Endothelial cell (in vitro differentiated cells): ENCODE results near the gene RFPL4A. TPM values are rescaled to one million over a fixed set of nuclear protein-coding genes. Genes with fewer than 3 reads are reported as not detected.
"Not testable (repeated sequence)": the region's sequence is repeated elsewhere in the genome, so short reads cannot be mapped to it uniquely, and the experiment has no call there.

Experiments used
- DNase-seq: peaks from one replicate; pipeline ENCODE4 v3.0.0; 2021; ENCODE audit warnings: low spot score
- H3K27ac Mint-ChIP-seq: one replicate; pipeline ENCODE4 v1.8.0; 2021; ENCODE audit warnings: mixed read lengths, inconsistent platforms; ENCODE audit not compliant: unreplicated experiment
- H3K27me3 Mint-ChIP-seq: one replicate; pipeline ENCODE4 v1.8.0; 2021; ENCODE audit warnings: mild to moderate bottlenecking, moderate library complexity, mixed read lengths, inconsistent platforms; ENCODE audit not compliant: unreplicated experiment
- H3K36me3 Mint-ChIP-seq: one replicate; pipeline ENCODE4 v1.8.0; 2021; ENCODE audit warnings: mild to moderate bottlenecking, low read depth, mixed read lengths, inconsistent platforms; ENCODE audit not compliant: unreplicated experiment
- H3K4me1 Mint-ChIP-seq: one replicate; pipeline ENCODE4 v1.8.0; 2021; ENCODE audit warnings: mild to moderate bottlenecking, mixed read lengths, inconsistent platforms; ENCODE audit not compliant: unreplicated experiment
- H3K4me3 Mint-ChIP-seq: one replicate; pipeline ENCODE4 v1.8.0; 2021; ENCODE audit warnings: mild to moderate bottlenecking, mixed read lengths, inconsistent platforms; ENCODE audit not compliant: unreplicated experiment
- H3K9me3 Mint-ChIP-seq: one replicate; pipeline ENCODE4 v1.8.0; 2021; ENCODE audit warnings: mixed read lengths, inconsistent platforms; ENCODE audit not compliant: unreplicated experiment
- CTCF ChIP-seq: fragments of 200-600 bp; sonication (generic); IDR thresholded peaks from one replicate; pipeline ENCODE4 v1.5.0; 2021; ENCODE audit warnings: antibody characterized with exemption; ENCODE audit not compliant: unreplicated experiment
- total RNA-seq: library from RNA; stranded (reverse); fragmentation: NEBNext Ultra II Directional; extraction: Animal tissue kit (Norgen Biotek cat#: 25700); gene quantifications from one replicate; pipeline ENCODE4 v1.2.1, GENCODE V29; 2021; ENCODE audit not compliant: unreplicated experiment

Gene RFPL4A
- total RNA-seq, 1 donor from 2014 or later, result not detected

GRCh38 chr19:55720214-55720746, 38.6 kb upstream of the RFPL4A start:
- H3K27me3 Mint-ChIP-seq, result peaks cover 2% of the 10 kb centered on the region
- H3K4me3 Mint-ChIP-seq, result no peak overlapping the region
- TF ChIP-seq CTCF, result no peak
- peaks cover 21% of the 10 kb centered on the region for H3K36me3 Mint-ChIP-seq
- no peak overlapping the region for H3K27ac Mint-ChIP-seq
- peaks cover 41% of the 10 kb centered on the region for H3K9me3 Mint-ChIP-seq
- no peaks in the 10 kb centered on the region for H3K4me1 Mint-ChIP-seq
- no peak for DNase-seq

- peaks cover 4% of the 10 kb centered on the region for H3K27me3 Mint-ChIP-seq
- H3K36me3 Mint-ChIP-seq, result peaks cover 21% of the 10 kb centered on the region
- no peaks in the 10 kb centered on the region for H3K4me1 Mint-ChIP-seq
- DNase-seq, result no peak
- no peak overlapping the region for H3K4me3 Mint-ChIP-seq
- TF ChIP-seq CTCF, result no peak
- H3K9me3 Mint-ChIP-seq, result peaks cover 45% of the 10 kb centered on the region
- no peak overlapping the region for H3K27ac Mint-ChIP-seq
These were observed 38.1 kb upstream of the RFPL4A start for GRCh38 chr19:55720801-55721200.

GRCh38 chr19:55723491-55723890, 35.4 kb upstream of the RFPL4A start:
- no peak for TF ChIP-seq CTCF
- Mint-ChIP-seq H3K9me3 (peaks cover 48% of the 10 kb centered on the region), H3K4me1 (no peaks in the 10 kb centered on the region), H3K4me3 (no peak overlapping the region), H3K36me3 (peaks cover 18% of the 10 kb centered on the region), H3K27me3 (peaks cover 5% of the 10 kb centered on the region), H3K27ac (no peak overlapping the region)
- no peak for DNase-seq

- not testable (repeated sequence) for H3K27me3 Mint-ChIP-seq, H3K4me3 Mint-ChIP-seq, H3K4me1 Mint-ChIP-seq, H3K27ac Mint-ChIP-seq, DNase-seq
- Mint-ChIP-seq H3K36me3 (peaks cover 11% of the 10 kb centered on the region), H3K9me3 (peaks cover 23% of the 10 kb centered on the region)
These were observed 28.5 kb upstream of the RFPL4A start for GRCh38 chr19:55730378-55730777.

- no peak for TF ChIP-seq CTCF
- H3K4me3 Mint-ChIP-seq, result no peak within 1 kb of the TSS
- no peaks in the 10 kb centered on the region for H3K27me3 Mint-ChIP-seq
- H3K36me3 Mint-ChIP-seq, result peaks cover 11% of the 10 kb centered on the region
- no peak within 1 kb of the TSS for H3K27ac Mint-ChIP-seq
- H3K9me3 Mint-ChIP-seq, result peaks cover 21% of the 10 kb centered on the region
- no peaks in the 10 kb centered on the region for H3K4me1 Mint-ChIP-seq
- DNase-seq, result no peak
These were observed 20.6 kb upstream of the RFPL4A start, which contains the start of gene NLRP9 for GRCh38 chr19:55738302-55738701. Gene NLRP9, minus strand, starts transcription at chr19:55738402. Its CDS starts 28 bp downstream, at chr19:55738374.
